HUES48 (cell line): Measurements from ENCODE around the gene CHML.

Source experiments
- H3K27ac ChIP-seq: one replicate; pipeline ENCODE4 v1.7.0; 2013; ENCODE audit warnings: low read depth, low read length, inconsistent platforms
- H3K27me3 ChIP-seq: 2 replicates; pipeline ENCODE4 v1.6.1; 2013; ENCODE audit warnings: mild to moderate bottlenecking, low read length; ENCODE audit not compliant: control insufficient read depth, insufficient read depth
- H3K36me3 ChIP-seq: 2 replicates; pipeline ENCODE4 v1.6.1; 2013; ENCODE audit warnings: low read length; ENCODE audit not compliant: control insufficient read depth, insufficient read depth
- H3K4me1 ChIP-seq: 2 replicates; pipeline ENCODE4 v1.6.1; 2013; ENCODE audit warnings: mild to moderate bottlenecking, low read length; ENCODE audit not compliant: control insufficient read depth, insufficient read depth
- H3K4me3 ChIP-seq: 2 replicates; pipeline ENCODE4 v1.5.1; 2013; ENCODE audit warnings: mild to moderate bottlenecking, low read depth, low read length
- H3K9ac ChIP-seq: 2 replicates; pipeline ENCODE4 v1.6.1; 2013; ENCODE audit warnings: mild to moderate bottlenecking, low read depth, low read length, moderate library complexity
- H3K9me3 ChIP-seq: 2 replicates; pipeline ENCODE4 v1.6.1; 2013; ENCODE audit warnings: low read length; ENCODE audit not compliant: control insufficient read depth, insufficient read depth

The CHML gene

GRCh38 chr1:241637046-241637590, 3.1 kb downstream of the CHML start:
- Histone ChIP-seq H3K27me3 (0 out of 2 replicates have a peak, but pooled peaks cover 3% of the 10 kb centered on the region), H3K4me3 (peak overlapping the region; percentile 100), H3K4me1 (peaks cover 23% of the 10 kb centered on the region), H3K27ac (no peak overlapping the region), H3K36me3 (peaks cover 44% of the 10 kb centered on the region), H3K9ac (no peak overlapping the region), H3K9me3 (0 out of 2 replicates have a peak, but pooled peaks cover 10% of the 10 kb centered on the region)

- H3K27me3 ChIP-seq: 0 out of 2 replicates have a peak, but pooled peaks cover 3% of the 10 kb centered on the region
- no peak overlapping the region for H3K9ac ChIP-seq
- H3K9me3 ChIP-seq: 0 out of 2 replicates have a peak, but pooled peaks cover 2% of the 10 kb centered on the region
- no peak overlapping the region for H3K27ac ChIP-seq
- no peak overlapping the region for H3K4me3 ChIP-seq
- H3K4me1 ChIP-seq: peaks cover 26% of the 10 kb centered on the region
- H3K36me3 ChIP-seq: peaks cover 45% of the 10 kb centered on the region
These were observed 3.9 kb downstream of the CHML start for GRCh38 chr1:241636291-241636690.

GRCh38 chr1:241635556-241636152, 4.5 kb downstream of the CHML start:
- peaks cover 25% of the 10 kb centered on the region for H3K4me1 ChIP-seq
- H3K9me3 ChIP-seq: no peaks in the 10 kb centered on the region
- no peaks in the 10 kb centered on the region for H3K27me3 ChIP-seq
- H3K27ac ChIP-seq: no peak overlapping the region
- peaks cover 45% of the 10 kb centered on the region for H3K36me3 ChIP-seq
- H3K9ac ChIP-seq: no peak overlapping the region
- no peak overlapping the region for H3K4me3 ChIP-seq

GRCh38 chr1:241632987-241633386, 7.2 kb downstream of the CHML start:
- H3K27me3 ChIP-seq: no peaks in the 10 kb centered on the region
- H3K4me1 ChIP-seq: peaks cover 14% of the 10 kb centered on the region
- no peak overlapping the region for H3K4me3 ChIP-seq
- no peak overlapping the region for H3K9ac ChIP-seq
- H3K9me3 ChIP-seq: no peaks in the 10 kb centered on the region
- H3K36me3 ChIP-seq: peaks cover 45% of the 10 kb centered on the region
- H3K27ac ChIP-seq: no peak overlapping the region

- Histone ChIP-seq H3K27me3 (no peaks in the 10 kb centered on the region), H3K27ac (no peak overlapping the region), H3K4me3 (no peak overlapping the region), H3K36me3 (peaks cover 38% of the 10 kb centered on the region), H3K9me3 (no peaks in the 10 kb centered on the region), H3K4me1 (peaks cover 11% of the 10 kb centered on the region), H3K9ac (no peak overlapping the region)
These were observed 8.5 kb downstream of the CHML start for GRCh38 chr1:241631674-241632073.

- Histone ChIP-seq H3K9me3 (no peaks in the 10 kb centered on the region), H3K9ac (no peak overlapping the region), H3K36me3 (peaks cover 30% of the 10 kb centered on the region), H3K27me3 (no peaks in the 10 kb centered on the region), H3K4me1 (peaks cover 11% of the 10 kb centered on the region), H3K4me3 (no peak overlapping the region), H3K27ac (no peak overlapping the region)
These were observed 9.3 kb downstream of the CHML start for GRCh38 chr1:241630899-241631298.

GRCh38 chr1:241630476-241630875, 9.7 kb downstream of the CHML start:
- H3K4me1 ChIP-seq: peaks cover 11% of the 10 kb centered on the region
- H3K9ac ChIP-seq: no peak overlapping the region
- H3K27me3 ChIP-seq: no peaks in the 10 kb centered on the region
- peaks cover 26% of the 10 kb centered on the region for H3K36me3 ChIP-seq
- no peaks in the 10 kb centered on the region for H3K9me3 ChIP-seq
- no peak overlapping the region for H3K27ac ChIP-seq
- no peak overlapping the region for H3K4me3 ChIP-seq

- no peak overlapping the region for H3K27ac ChIP-seq
- H3K4me3 ChIP-seq: no peak overlapping the region
- H3K4me1 ChIP-seq: peaks cover 11% of the 10 kb centered on the region
- no peak overlapping the region for H3K9ac ChIP-seq
- no peaks in the 10 kb centered on the region for H3K9me3 ChIP-seq
- H3K36me3 ChIP-seq: peaks cover 21% of the 10 kb centered on the region
- H3K27me3 ChIP-seq: no peaks in the 10 kb centered on the region
These were observed 10.2 kb downstream of the CHML start for GRCh38 chr1:241630005-241630404.

GRCh38 chr1:241627453-241628259, 12.5 kb downstream of the CHML start:
- H3K4me3 ChIP-seq: no peak overlapping the region
- peaks cover 11% of the 10 kb centered on the region for H3K4me1 ChIP-seq
- no peaks in the 10 kb centered on the region for H3K9me3 ChIP-seq
- H3K36me3 ChIP-seq: peaks cover 4% of the 10 kb centered on the region; the same call in 1 of the 2 replicates
- H3K9ac ChIP-seq: no peak overlapping the region
- H3K27ac ChIP-seq: peak overlapping the region; percentile 62
- no peaks in the 10 kb centered on the region for H3K27me3 ChIP-seq

- Histone ChIP-seq H3K4me1 (peaks cover 7% of the 10 kb centered on the region; the same call in 1 of the 2 replicates), H3K9ac (no peak overlapping the region), H3K27ac (no peak overlapping the region), H3K27me3 (no peaks in the 10 kb centered on the region), H3K9me3 (no peaks in the 10 kb centered on the region), H3K36me3 (no peaks in the 10 kb centered on the region; the same call in 1 of the 2 replicates), H3K4me3 (no peak overlapping the region)
These were observed 15.2 kb downstream of the CHML start for GRCh38 chr1:241624935-241625334.

- peaks cover 4% of the 10 kb centered on the region; the same call in 1 of the 2 replicates for H3K4me1 ChIP-seq
- H3K9ac ChIP-seq: no peak overlapping the region
- no peaks in the 10 kb centered on the region for H3K9me3 ChIP-seq
- H3K36me3 ChIP-seq: no peaks in the 10 kb centered on the region; the same call in 1 of the 2 replicates
- H3K4me3 ChIP-seq: no peak overlapping the region
- H3K27me3 ChIP-seq: no peaks in the 10 kb centered on the region
- no peak overlapping the region for H3K27ac ChIP-seq
These were observed 17.5 kb downstream of the CHML start for GRCh38 chr1:241622669-241623068.
